ENCODE measurements around the gene TTLL8.

The TTLL8 gene

DNA sequence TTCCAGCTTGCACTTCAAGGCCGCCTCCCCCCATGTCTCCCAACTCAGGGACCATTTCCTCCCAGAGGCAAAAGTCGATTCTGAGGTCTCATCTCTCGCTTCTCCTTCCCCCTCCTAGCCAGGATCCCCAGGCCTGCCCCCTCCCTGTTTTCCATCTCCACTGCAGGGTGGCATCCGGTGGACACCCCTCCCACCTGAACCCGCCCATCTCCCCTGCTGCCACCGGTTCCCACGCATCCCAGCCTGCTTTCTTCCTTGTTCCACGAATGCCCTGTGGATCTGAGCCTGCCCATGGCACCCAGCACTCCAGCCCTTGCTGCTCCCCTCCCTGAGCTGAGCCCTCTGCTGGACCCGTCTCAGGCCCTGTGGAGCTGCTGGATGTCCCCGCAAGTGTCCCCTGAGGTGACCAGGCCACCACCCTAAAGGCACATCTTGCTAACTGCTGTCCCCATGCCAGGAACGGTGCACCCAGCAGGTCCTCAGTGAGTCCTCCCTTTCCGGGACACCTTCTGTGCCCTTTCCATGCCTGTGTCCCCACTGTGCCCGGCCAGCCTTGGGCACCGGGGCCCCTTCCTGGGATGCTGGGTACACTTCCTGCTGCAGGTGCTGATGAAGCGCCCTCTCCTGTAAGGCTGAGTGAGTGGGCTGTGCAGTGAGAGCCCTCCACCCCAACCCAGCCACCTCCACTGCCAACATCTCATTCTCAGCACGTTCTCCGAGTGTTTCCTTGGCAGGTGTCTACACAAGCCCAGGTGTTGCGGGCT, 46.5 kb downstream of the TTLL8 start:
- Histone ChIP-seq H3K36me3 (ENCODE audit: insufficient read depth, low read length) (no peaks in the 10 kb centered on the region), H3K9ac (ENCODE audit: low read depth, low read length) (no peak overlapping the region), H3K9me3 (replicated peaks; ENCODE audit: low read length) (no peaks in the 10 kb centered on the region), H3K27me3 (ENCODE audit: control insufficient read depth, insufficient read depth, low read length) (peaks cover 62% of the 10 kb centered on the region), H3K4me1 (ENCODE audit: control insufficient read depth, insufficient read depth, low read length) (peaks cover 9% of the 10 kb centered on the region), H3K4me2 (ENCODE audit: low read length) (no peak overlapping the region), H3K4me3 (ENCODE audit: low read length) (no peak overlapping the region)

GRCh38 chr22:50010676-50011446, 47.2 kb downstream of the TTLL8 start:
- no peaks in the 10 kb centered on the region for H3K9me3 ChIP-seq (replicated peaks; ENCODE audit: low read length)
- H3K4me2 ChIP-seq (ENCODE audit: low read length): no peak overlapping the region
- peaks cover 54% of the 10 kb centered on the region for H3K27me3 ChIP-seq (ENCODE audit: control insufficient read depth, insufficient read depth, low read length)
- no peak overlapping the region for H3K4me3 ChIP-seq (ENCODE audit: low read length)
- no peak overlapping the region for H3K9ac ChIP-seq (ENCODE audit: low read depth, low read length)
- H3K4me1 ChIP-seq (ENCODE audit: control insufficient read depth, insufficient read depth, low read length): peaks cover 5% of the 10 kb centered on the region
- no peaks in the 10 kb centered on the region for H3K36me3 ChIP-seq (ENCODE audit: insufficient read depth, low read length)

- Histone ChIP-seq H3K4me2 (ENCODE audit: low read length) (no peak overlapping the region), H3K36me3 (ENCODE audit: insufficient read depth, low read length) (no peaks in the 10 kb centered on the region), H3K4me3 (ENCODE audit: low read length) (no peak overlapping the region), H3K27me3 (ENCODE audit: control insufficient read depth, insufficient read depth, low read length) (peaks cover 57% of the 10 kb centered on the region), H3K9ac (ENCODE audit: low read depth, low read length) (no peak overlapping the region), H3K9me3 (replicated peaks; ENCODE audit: low read length) (no peaks in the 10 kb centered on the region), H3K4me1 (ENCODE audit: control insufficient read depth, insufficient read depth, low read length) (peaks cover 5% of the 10 kb centered on the region)
These were observed 48.1 kb downstream of the TTLL8 start for GRCh38 chr22:50009765-50010675.

- Histone ChIP-seq H3K4me3 (ENCODE audit: low read length) (no peak overlapping the region), H3K9ac (ENCODE audit: low read depth, low read length) (no peak overlapping the region), H3K4me2 (ENCODE audit: low read length) (no peak overlapping the region), H3K4me1 (ENCODE audit: control insufficient read depth, insufficient read depth, low read length) (no peaks in the 10 kb centered on the region), H3K9me3 (replicated peaks; ENCODE audit: low read length) (no peaks in the 10 kb centered on the region), H3K36me3 (ENCODE audit: insufficient read depth, low read length) (no peaks in the 10 kb centered on the region), H3K27me3 (ENCODE audit: control insufficient read depth, insufficient read depth, low read length) (peaks cover 52% of the 10 kb centered on the region)
These were observed 48.8 kb downstream of the TTLL8 start for GRCh38 chr22:50009251-50009650.

GRCh38 chr22:50008151-50009040, 49.7 kb downstream of the TTLL8 start:
- Histone ChIP-seq H3K4me2 (ENCODE audit: low read length) (no peak overlapping the region), H3K4me3 (ENCODE audit: low read length) (no peak overlapping the region), H3K9me3 (replicated peaks; ENCODE audit: low read length) (no peaks in the 10 kb centered on the region), H3K4me1 (ENCODE audit: control insufficient read depth, insufficient read depth, low read length) (no peaks in the 10 kb centered on the region), H3K36me3 (ENCODE audit: insufficient read depth, low read length) (no peaks in the 10 kb centered on the region), H3K27me3 (ENCODE audit: control insufficient read depth, insufficient read depth, low read length) (peaks cover 44% of the 10 kb centered on the region), H3K9ac (ENCODE audit: low read depth, low read length) (no peak overlapping the region)

GRCh38 chr22:50007057-50007511, 51.0 kb downstream of the TTLL8 start:
- no peak overlapping the region for H3K4me2 ChIP-seq (ENCODE audit: low read length)
- H3K4me1 ChIP-seq (ENCODE audit: control insufficient read depth, insufficient read depth, low read length): no peaks in the 10 kb centered on the region
- H3K9ac ChIP-seq (ENCODE audit: low read depth, low read length): no peak overlapping the region
- H3K36me3 ChIP-seq (ENCODE audit: insufficient read depth, low read length): no peaks in the 10 kb centered on the region
- H3K4me3 ChIP-seq (ENCODE audit: low read length): no peak overlapping the region
- no peaks in the 10 kb centered on the region for H3K9me3 ChIP-seq (replicated peaks; ENCODE audit: low read length)
- H3K27me3 ChIP-seq (ENCODE audit: control insufficient read depth, insufficient read depth, low read length): peaks cover 33% of the 10 kb centered on the region

- H3K4me3 ChIP-seq (ENCODE audit: low read length): no peak overlapping the region
- H3K4me2 ChIP-seq (ENCODE audit: low read length): no peak overlapping the region
- peaks cover 23% of the 10 kb centered on the region for H3K27me3 ChIP-seq (ENCODE audit: control insufficient read depth, insufficient read depth, low read length)
- H3K4me1 ChIP-seq (ENCODE audit: control insufficient read depth, insufficient read depth, low read length): no peaks in the 10 kb centered on the region
- H3K9ac ChIP-seq (ENCODE audit: low read depth, low read length): no peak overlapping the region
- H3K9me3 ChIP-seq (replicated peaks; ENCODE audit: low read length): no peaks in the 10 kb centered on the region
- H3K36me3 ChIP-seq (ENCODE audit: insufficient read depth, low read length): no peaks in the 10 kb centered on the region
These were observed 53.2 kb downstream of the TTLL8 start for GRCh38 chr22:50004918-50005317.

DNA sequence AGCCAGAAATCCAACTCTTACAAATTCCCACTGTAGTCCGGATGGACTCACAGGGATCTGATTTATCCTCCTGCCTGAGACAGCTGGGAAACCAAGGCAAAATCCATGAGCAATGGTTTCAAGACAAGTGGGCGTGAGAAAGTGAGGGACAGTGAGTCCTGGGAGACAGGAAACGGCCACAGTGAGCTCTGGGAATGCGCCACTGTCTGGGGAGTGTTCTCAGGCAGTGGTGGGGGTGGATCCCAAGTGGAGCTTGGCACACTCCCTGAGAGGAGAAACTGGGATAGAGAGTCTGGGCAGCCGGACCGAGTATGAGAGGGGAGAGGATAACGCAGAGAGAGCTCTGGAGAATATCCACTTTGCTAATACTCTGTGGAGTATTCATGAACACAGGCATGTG, 55.3 kb downstream of the TTLL8 start:
- no peak overlapping the region for H3K4me3 ChIP-seq (ENCODE audit: low read length)

GRCh38 chr22:50001388-50002231, 56.5 kb downstream of the TTLL8 start:
- Histone ChIP-seq H3K4me3 (ENCODE audit: low read length) (no peak overlapping the region), H3K9me3 (replicated peaks; ENCODE audit: low read length) (no peaks in the 10 kb centered on the region), H3K4me1 (ENCODE audit: control insufficient read depth, insufficient read depth, low read length) (no peaks in the 10 kb centered on the region), H3K27me3 (ENCODE audit: control insufficient read depth, insufficient read depth, low read length) (peaks cover 16% of the 10 kb centered on the region), H3K4me2 (ENCODE audit: low read length) (no peak overlapping the region), H3K36me3 (ENCODE audit: insufficient read depth, low read length) (no peaks in the 10 kb centered on the region), H3K9ac (ENCODE audit: low read depth, low read length) (no peak overlapping the region)

More for the DNA sequence above, 55.3 kb downstream of the TTLL8 start:
- Histone ChIP-seq H3K9me3 (replicated peaks; ENCODE audit: low read length) (no peaks in the 10 kb centered on the region), H3K27me3 (ENCODE audit: control insufficient read depth, insufficient read depth, low read length) (peaks cover 16% of the 10 kb centered on the region), H3K36me3 (ENCODE audit: insufficient read depth, low read length) (no peaks in the 10 kb centered on the region), H3K4me1 (ENCODE audit: control insufficient read depth, insufficient read depth, low read length) (no peaks in the 10 kb centered on the region), H3K9ac (ENCODE audit: low read depth, low read length) (no peak overlapping the region), H3K4me2 (ENCODE audit: low read length) (no peak overlapping the region)

Measured in skeletal muscle satellite cell (primary cell).